SKM-1 treated with dmso at 0.1 percent for 144 hours (cell line): Measurements from ENCODE around the gene TLE3.

ENCODE experiments used
- DNase-seq: peaks from one replicate; lab custom pipeline; 2025; ENCODE audit not compliant: unreplicated experiment; lab: John Stamatoyannopoulos, UW

Gene TLE3

DNA sequence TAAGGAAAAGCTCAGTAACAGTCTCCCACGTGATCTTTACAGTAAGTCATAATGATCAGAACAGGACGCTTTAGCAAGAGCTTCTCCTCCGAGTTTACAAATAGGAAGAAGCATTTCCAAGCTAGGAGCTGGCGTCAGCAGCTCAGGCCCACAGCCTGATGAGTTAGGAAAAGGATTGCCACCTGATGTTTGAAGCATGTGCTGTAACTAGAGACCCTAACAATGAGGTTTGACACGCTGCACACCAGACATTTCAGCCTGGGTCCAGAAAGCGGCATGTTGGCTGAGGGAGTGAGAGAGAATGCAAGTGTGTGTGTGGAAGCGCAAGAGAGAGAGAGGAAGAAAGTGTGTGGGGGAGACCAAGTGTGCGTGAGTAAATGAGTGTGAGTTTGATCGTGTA, 47.3 kb downstream of the TLE3 start:
- DNase-seq: no peak

- no peak for DNase-seq
Measured at GRCh38 chr15:70049701-70050301, 47.9 kb downstream of the TLE3 start.

DNA sequence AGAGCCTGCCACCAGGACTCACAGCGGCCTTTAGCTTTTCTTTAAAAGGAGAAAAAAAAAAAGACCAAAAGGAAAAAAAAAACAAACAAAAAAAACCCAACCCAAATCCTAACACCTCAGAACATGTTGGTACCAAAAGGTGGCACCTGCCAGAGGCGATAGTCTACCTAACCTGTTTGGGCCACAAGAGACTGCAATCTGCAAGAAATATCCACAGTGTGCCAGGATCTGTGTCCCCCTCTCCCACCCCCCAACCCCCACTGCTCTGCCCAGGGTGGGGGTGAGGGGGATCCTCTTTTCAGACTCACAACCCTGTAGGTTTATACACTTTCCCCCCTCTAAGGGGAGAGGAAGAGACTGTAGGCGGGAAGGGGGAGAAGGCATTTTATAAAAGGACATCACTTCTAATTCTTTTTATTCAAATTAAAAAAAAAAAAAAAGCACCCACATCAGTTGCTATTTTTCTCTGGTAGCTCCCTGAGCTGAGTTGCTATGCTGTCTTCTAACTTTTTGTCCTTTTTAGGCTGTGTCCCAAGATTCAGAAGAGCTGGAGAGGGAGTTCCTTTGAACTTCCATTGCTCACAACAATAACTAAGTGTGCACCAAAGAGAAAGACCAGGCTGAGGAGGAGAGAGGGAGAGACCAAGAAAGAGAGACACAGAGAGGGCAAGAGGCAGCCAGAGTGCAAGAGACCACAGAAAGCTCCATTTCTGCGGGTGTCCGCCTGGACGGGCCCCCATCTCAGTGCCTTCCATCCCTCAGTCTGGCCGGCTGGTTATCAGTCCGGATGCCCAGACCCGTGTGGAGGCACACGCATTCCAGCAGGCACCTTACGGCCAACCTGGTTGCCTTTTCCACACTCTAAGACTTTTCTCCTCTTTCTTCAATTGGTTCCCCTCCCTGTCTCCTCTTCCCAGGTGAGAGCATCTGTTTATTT, 48.9 kb downstream of the TLE3 start:
- no peak for DNase-seq

DNA sequence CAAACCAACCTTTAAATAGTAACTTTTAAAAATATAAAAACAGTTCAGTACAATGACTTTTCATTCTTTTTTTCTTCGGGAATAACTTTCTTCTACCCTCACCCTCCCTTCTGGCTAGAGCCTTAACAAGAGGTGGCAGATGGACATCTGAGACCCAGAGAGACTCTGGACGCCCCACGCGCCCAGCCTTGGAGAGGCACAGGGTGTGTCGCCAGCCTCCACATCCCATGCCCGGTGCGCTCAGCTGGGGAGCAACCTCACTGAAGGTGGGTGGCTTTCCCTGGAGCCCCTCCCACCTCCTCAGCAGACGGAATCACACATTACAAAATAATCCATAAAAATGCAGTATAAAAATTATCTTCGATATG, 49.5 kb downstream of the TLE3 start:
- DNase-seq: no peak

DNA sequence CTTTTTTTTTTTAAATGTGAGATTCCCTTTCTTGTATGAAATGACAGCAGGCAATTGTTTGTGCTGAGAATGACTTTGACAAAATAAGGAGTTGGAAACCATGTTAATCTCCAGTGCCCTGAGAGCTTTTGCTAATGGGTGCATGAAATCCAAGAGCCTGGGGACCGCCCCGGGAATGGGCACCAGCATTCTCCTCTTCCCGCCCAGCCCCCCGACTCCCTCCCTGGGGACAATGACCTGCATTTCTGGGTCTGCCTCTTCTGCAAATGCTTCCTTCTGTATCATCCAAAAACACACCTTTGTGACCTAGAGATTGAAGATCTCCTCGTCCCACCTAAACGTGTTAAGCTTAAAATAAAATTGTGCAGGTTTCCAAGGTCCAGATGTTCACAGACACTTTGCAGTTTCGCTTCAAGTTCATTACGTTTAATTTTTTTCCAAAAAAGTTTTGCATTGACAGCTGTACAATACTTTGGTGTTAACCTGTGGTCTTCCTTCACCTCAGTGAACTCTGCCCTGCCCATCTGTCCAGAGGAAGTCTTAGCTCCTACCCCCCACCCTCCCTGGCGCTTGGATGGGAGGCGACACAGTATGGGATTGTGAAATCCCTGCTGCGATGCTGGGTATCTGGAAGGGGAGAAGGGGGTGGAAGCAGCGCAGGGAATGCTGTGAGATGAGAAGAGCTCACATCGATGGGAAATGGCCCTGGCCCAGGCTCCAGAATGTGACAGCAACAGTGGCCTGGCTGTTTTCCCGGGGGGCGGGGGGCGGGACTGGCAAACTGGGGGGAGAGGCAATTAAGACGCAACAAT, 50.1 kb downstream of the TLE3 start:
- DNase-seq: no peak

DNA sequence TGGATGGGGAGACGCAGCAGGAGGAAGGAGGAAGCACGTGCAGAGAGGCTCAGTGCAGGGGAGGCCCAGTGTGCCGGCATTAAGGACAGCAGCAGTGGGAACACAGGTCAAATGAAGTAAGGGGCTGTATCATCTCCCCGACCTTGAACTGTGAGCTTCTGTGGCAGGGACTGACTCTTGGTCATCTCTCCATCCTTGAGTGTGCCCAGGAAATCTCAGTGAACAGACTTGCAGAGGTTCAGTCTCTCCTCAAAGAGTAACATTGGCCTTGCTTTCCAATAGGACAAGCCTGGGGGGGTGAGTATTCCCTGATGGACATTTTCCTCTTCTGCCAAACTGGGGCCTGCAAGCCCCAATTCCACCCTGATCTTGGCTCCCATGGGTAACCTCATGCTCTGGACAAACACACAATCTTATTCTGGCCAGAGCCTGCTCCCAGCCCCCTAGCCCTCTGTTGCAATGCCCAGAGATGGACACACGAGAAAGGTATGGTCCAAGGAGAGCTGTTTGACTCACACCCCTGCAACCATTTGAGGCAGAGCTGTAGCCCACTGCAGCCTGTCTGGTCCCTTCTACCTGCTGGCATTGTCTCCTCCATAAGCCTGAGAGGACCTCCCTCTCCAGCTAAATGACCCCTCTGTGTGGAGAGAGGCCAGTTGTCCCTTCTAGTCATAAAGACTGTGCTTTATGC, 50.9 kb downstream of the TLE3 start:
- DNase-seq: no peak

DNA sequence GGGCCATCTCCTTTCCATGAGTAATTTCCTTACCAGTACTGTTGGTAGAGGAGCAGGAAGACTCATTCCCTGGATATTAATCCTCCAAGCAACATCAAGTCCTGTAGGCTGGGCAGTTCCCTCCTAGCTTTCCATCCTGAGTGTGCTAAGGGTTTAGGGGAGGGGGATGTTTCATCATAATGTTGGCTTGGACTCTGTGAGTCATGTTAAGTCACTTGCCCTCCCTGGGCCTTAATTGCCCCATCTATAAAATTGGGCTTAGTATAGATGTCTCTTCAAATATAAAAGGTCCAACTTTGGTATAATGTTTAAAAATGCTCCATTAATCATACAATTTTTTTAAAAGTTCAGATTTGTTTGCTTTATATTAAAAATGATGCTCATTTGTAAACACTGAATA, 52.7 kb downstream of the TLE3 start:
- DNase-seq: no peak

- no peak for DNase-seq
Measured at GRCh38 chr15:70044168-70044567, 53.5 kb downstream of the TLE3 start.

DNA sequence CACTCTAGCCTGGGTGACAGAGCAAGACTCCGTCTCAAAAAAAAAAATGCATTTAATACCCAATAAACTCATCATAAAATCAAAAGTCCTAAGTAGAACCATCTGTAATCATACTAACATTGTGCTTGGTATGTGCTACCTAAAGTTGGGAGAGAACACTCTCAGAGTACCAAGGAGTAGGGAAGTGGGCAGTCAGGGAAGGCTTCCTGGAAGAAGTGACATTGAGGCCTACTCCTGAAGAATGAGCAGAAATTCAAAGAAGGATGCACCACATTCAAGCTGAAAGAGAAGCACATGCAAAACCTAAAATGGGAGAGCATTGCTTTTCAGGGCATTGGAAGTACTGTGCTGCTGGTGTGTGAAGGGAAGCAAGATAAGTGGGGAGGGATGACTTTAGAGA, 54.1 kb downstream of the TLE3 start:
- no peak for DNase-seq

- DNase-seq: no peak
Measured at GRCh38 chr15:70042553-70043214, 55.0 kb downstream of the TLE3 start.

DNA sequence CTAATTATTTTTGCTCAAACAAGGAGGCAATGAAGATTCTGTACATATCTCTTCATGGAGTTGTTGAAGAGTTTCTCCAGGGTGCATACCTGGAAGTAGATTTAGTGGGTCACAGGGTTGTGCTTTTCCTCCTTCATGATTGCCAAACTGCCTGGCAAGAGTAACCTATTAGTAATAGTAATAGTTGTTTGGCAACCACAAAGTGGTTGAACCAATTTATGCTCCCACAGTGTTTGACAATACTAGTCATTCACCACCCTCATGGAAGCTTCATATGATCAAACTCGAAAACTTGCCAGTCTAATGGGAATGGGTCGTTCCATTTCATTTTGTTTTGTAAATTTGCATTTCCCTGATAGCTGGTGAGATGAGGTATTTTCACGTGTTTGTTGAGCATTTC, 57.8 kb downstream of the TLE3 start:
- DNase-seq: no peak

DNA sequence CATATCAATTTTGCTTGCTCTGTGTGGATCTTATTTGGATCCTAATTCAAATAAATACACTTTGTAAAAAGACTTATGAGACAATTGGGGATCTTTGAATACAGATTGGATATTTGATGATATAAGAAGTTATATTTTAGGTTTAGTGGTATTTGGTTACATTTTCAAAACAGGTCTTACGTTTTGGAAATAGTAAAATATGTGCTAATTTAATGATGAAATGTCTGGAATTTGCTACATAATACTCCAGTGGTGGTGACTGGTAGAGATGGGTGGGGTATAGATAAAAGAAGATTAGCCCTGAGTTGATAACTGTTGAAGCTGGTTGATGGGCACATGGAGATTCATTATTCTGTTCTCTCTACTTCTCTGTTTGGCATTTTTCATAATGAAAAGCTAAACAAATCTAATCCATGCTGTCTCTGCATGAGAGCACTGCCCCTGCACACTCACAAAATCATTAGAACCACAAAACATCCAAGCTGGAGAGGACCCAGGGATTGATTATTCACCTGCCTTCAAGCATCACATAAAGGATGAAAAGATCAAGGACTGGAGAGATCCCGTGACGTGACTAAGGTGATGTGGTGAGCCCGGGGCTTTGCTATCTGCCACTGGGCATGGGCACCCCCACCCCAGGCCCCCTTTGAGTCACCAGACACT, 58.9 kb downstream of the TLE3 start:
- DNase-seq: no peak

DNA sequence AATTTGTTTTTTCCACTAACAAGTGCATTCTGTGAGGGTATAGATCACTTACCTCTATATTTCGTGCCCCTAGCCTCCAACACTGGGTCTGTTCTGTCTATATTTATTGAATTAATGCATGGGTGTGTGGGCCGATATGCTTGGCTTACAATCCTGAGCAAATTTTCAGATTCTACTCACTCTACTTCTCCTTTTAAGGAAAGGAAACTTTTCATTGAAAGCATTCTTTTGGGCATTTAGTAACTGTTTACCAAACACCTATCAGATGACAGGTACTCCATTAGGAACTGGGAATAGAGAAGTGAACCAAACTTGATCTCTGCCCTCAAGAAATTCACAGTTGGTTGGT, 60.5 kb downstream of the TLE3 start:
- no peak for DNase-seq

DNA sequence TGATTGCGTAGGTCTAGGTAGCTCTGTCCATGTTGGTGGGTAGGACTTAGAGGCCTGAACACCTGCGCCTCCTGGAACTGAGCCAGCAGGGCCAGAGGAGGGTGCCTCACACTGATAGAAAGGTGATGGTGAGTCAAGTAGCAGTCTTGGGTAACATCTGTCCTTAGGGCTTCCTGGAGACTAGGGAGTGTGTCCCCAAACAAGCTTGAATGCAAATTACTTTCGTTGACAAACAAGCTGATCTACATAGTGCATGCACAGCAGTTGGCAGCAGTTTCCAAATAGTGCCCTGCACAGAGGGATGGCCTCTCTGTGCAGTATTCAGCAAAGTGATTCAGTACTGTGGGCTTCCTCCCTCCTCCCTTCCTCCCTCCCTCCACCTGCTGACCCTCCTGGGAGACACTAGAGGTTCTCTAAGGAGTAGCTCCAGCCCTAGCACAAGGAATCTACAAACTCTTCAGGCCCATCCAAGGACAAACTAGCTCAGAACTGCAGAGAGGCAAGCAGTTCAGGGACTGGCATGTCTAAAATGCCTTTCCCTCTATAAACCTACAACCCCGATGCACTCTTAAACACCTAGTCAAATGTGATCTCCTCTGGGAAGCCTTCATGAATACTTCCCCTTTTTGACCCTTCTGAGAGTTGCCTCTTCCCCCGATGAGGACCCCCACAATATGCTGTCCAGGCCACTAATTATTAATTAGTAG, 61.0 kb downstream of the TLE3 start:
- DNase-seq: no peak

DNA sequence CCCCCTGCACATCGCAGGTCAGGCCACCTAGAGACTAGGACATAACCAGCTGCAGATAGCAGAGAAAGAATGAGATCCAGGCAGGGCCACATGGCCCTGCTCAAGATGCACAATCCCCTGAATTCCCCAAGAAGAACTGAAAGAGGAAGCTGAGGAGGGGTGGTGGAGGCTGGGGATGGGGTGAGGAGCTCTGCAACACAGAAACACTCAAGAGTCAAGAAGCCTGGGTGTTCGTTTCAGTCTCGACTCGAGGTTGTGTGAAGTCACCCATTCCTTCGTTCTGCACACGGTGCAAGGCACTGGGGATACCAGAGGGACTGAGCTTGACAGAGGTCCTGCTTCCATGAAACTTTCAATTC, 62.0 kb downstream of the TLE3 start:
- DNase-seq: peak; percentile 59

- DNase-seq: no peak
Measured at GRCh38 chr15:70035051-70035718, 62.5 kb downstream of the TLE3 start.

- no peak for DNase-seq
Measured at GRCh38 chr15:70034596-70034995, 63.1 kb downstream of the TLE3 start.

- DNase-seq: no peak
Measured at GRCh38 chr15:70034141-70034540, 63.6 kb downstream of the TLE3 start.

GRCh38 chr15:70033529-70034140, 64.1 kb downstream of the TLE3 start:
- DNase-seq: no peak
